Hypothalamus (tissue), 51 donors: ENCODE measurements around the gene SRRM4.

Source experiments
- DNase-seq, 51 donors: peaks; one replicate each; lab custom pipeline; 2025; lab: John Stamatoyannopoulos, UW

Gene SRRM4

DNA sequence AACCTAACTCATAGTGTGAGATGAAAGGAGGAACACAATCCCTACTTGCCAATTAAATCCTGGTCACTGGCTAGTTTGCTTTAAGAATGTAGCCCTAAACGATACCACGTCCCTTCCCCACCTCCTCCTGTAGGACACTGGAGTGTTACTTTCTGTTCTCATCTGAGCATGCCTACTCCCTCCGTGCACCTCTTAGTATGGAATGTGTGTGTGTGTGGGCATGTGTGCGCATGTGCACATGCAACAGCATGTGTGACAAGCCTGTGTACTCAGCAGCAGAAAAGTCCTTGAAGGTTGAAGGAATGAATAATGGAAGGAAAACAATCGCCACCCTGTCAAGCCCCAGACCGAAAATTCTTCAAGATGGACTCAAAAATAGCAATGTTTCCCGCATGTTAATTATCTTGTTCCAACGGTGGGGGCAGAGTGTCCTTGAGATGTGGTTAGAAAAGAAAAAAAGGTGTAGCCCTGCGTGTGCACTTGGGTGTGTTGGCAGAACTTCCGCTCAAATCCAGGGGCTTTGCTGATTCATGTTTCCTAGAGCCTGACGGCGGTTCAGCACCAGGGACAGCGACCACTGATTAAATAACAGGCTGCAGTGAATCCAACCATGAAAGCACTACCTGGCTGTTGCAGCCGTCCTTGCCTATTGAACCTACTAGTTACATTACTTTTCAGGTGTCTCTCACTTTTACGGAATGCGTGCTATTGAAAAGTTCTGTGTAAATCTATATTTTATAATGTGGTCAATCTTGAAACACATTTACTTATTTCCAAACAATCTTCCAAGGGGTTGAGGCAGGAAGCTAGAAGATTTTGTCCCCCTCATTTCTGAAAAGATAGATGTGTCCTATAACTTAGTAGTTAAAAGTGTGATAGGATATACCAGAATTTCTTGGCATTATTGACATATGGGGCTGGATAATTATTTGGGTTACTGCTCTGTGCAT is 79.8 kb downstream of the SRRM4 start:
- peak in 16 of 51 donors; percentile 2 to 44 (median 13) for DNase-seq

DNA sequence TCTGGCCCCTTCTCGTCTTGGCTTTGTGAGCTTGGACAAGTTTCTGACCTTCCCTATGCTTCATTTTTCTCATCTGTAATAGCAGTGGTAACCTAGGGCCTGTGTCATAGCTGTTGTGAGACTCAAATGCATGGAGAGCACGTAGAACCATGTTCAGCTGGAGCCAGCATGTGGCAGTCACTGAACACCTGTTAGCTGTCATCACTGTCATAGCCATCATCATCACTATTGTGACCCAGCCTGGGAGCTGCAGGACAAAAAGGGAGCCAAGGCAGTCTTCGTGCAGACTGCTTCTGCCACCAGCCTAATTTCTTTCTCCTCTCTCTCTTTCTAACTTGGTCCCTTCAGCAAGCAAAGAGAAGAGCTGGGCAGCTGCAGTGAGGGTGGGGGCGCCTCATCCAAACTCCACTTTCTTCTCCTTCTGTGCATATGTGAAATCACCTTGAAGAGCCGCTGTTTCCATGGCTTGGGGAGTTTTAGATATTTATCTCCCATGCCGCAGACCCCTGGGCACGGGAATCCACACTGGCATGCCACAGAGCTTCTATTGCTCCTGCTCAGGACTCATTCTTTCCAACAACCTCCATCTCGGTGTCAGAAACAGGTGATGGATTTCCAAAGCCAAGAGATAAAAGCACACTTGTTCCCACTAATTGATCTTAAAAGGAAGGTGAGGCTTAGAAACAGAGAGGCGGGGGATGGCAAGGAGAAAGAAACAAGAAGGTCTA is 87.0 kb downstream of the SRRM4 start:
- DNase-seq, result no peak

DNA sequence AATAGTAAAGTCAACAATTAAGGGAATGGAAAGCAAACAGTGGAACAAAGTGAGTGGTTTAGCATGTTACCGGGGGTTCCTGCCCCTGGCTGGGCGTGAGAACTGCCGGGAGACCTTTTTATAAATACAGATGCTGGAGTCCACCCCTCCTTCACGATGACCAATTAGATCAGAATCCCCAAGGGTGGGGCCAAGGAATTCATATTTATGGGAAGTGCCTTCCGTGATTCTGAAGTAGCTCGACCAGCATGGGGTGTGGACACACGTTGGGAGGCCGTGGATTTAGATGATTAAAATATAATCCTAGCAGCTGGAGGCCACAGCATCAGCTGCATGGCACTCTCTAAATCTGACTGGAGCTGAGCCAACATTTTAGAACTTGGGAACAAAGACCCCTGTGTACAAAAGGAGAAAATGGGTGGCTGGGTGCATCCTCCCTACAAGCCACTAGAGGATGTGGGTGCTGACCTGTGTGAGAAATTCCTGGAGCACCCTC is 87.9 kb downstream of the SRRM4 start:
- DNase-seq, result no peak

DNA sequence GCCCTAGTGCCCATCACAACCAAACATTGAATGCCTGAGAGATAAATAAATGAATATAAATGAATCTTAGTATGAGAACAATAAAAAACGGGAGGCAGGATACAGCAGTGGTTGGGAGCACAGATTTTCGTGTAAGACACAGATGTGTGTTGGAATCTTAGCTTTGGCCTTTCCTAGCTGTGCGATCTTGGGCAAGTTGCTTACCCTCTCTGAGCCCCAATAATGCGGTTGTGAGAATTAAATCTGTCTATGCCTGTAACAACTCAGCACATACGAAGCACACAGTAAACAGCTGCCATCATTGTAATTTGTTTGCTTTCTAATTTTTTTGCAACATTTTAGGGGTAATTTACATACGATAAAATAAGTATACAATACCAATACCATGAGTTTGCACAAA is 89.8 kb downstream of the SRRM4 start:
- no peak for DNase-seq

DNA sequence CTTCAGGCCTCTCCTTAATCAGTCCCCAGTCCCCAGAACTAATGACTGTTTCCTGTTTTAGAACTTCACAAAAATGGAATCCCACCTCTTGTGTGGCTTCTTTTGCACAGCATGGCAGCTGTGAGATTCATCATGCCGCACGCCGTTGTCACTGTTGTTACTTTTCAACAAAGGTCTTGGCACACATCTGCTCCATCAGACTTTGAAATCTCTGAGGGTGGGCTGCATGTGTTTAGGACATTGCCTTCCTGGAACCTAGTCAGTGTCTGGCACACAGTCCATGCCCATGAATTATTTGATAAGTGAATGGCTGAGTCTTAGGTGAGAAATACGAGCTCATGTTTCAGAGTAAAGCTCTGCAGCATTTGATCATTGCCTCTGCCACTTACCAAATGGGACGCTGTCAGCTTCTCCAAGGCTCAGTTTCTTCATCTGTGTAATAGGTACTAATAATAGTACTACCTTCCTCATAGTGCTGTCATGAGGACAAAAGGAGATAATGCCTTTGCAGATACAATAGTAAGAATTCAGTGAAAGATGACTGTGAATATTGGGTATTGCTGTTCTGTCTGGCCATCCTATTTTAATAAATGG is 90.4 kb downstream of the SRRM4 start:
- no peak for DNase-seq

- DNase-seq, result no peak
Observed at GRCh38 chr12:119072440-119072839, 91.1 kb downstream of the SRRM4 start.

- DNase-seq, result no peak
Observed at GRCh38 chr12:119075222-119075787, 94.0 kb downstream of the SRRM4 start.

DNA sequence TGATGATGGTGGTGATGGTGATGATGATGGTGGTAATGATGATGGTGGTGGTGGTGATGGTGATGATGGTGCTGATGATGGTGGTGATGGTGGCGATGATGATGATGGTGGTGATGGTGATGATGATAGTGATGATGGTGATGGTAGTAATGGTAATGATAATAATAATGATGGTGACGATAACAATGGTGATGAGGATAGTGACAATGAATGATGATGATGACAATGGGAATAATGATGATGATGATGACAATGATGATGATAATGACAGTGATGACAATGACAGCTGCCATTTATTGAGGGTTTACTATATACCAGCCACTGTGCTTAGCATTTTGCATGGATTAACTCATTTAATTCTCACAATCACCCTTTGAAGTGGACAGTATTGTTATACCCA is 94.6 kb downstream of the SRRM4 start:
- DNase-seq, result no peak

GRCh38 chr12:119079530-119079929 is 98.2 kb downstream of the SRRM4 start:
- no peak for DNase-seq

DNA sequence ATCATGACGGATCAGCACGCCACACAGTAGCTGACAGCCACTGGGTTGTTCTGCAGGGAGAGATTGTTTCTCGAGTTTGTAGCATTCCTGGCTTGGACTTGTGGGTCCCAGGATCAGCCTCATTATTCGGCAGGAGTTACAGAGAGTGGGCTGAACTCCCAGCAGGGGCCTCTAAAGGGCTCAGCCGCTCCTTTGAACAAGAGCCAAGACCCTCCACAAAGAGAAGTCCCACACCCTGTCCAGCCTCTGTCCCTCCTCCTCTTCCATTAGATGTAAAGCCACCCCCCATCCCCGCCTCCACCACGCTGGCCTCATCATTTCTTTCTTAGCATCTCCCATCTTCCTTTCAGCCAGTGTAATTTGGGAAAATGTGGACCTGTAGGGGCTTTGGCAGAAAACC is 100.7 kb downstream of the SRRM4 start:
- no peak for DNase-seq

DNA sequence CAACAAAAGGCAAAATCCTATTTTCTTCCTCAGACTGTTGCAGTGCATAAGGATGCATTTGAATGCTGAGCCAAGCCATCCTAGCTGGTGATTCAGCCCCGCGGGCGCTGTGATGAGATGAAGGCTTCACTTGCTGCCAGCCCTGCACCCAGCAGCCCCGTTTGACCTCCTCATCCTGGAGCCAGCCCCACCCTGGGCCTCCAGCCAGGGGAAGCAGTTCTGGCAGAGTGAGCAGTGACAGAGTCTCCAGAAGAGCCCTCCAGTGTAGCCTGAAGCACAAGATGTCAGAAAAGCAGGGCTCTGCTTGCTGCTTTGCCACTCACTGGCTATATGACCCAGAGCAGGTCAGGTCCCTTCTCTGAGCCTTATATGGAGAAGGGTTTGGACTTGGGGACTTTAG is 101.2 kb downstream of the SRRM4 start:
- DNase-seq, result peak in 19 of 51 donors; percentile 1 to 31 (median 8)

- DNase-seq, result no peak
Observed at GRCh38 chr12:119088685-119089379, 107.5 kb downstream of the SRRM4 start.

DNA sequence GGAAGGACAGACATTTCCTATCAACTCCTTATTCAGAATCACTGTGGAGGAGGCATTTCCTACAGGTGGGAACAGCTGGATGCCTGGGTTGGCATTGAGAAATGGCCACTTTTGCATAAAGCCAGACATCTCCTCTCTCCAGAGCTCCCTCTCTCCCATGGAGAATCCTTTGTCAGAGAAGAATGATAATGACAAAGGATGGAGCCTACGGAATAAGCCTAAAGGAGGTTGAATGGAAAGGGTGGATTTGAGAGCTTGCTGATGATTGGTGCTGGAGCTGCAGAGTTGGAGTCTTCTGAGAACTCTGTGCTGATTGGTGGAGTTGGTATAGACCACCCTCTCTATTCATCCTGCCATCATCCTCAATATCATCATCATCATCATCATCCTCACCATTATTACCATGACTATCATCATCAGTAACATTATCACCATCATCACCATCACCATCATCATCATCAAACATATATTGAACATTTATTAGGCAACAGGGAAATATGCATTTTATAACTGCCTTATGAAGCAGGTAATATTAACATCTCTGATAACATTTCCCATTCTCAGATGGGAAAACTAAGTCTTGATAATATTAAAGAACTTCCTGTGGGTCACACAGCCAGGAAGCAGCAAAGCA is 108.2 kb downstream of the SRRM4 start:
- no peak for DNase-seq

DNA sequence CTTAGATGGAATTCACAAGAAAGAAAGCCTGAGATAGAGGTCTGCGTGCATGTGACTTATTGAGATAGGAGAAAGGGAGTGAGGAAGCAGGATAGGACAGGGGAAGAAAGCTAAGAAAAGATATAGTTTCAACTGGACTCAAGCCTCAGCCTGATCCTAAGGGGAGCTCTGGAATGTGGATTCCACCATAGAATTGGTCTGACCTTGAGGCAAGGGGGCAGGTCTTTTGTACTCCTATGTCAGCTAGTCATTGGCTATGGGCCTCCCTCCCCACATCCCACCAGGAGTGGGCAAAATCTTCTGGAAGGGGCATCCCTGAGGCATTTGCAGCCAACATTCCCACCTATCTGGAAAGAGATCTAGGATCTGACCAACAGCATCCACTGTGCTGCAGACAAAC is 108.9 kb downstream of the SRRM4 start:
- no peak for DNase-seq

- no peak for DNase-seq
Observed at GRCh38 chr12:119090865-119091264, 109.5 kb downstream of the SRRM4 start.

DNA sequence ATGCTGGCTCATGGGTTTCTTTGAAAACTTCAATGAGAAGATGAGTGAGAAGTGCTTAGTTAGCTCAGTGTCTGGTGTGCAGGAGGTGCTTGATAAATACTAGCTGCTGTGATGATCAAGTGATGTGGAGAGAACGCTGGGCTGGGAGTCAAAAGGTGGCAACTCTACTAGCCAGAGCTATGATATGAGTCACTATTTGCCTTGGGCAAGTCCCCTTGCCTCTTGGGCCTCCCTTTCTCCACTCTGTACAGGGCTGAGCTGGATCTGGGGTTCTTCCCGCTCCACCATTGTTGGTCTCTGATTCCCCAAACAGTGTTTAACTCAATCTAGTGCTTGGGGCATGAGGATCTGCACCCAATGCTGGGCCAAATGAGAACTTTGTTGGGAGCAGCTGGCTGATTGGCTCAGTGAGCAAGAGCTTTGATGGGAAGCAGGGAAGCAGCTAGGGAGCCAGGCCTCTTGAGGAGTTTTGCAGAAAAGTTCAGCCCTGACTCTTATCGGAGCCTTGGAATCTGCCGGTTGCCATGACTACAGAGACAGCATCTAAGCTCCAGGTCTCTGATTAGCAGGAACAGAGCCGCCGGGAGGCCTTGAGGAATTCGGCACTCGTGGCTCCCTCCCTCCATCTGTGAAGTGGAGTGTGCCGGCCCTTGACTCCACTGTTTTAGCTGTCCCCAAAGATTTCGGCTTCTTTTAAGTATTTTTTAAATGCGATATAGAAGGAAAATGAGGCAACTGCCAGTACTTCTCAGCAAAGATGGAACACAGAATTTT is 115.3 kb downstream of the SRRM4 start:
- DNase-seq, result peak in 17 of 51 donors; percentile 1 to 40 (median 11)

DNA sequence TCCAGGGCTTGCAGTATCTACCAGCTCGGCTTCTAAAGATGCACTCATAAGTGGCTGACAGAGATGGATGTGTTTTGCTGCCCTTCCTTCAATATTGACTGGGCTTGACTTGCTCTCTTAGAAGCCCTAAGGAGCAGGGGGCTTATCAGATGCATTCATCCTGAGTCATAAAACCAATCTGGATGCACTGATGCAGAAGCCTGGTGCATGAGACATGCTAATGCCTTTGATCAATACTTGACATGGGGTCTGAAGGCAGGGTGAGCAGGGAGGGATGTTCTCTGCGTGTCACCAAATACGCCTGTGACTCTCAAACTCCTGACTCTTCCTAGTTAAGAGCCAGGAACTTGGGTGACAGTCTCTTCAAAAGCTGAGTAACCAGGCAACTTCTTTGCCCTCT is 119.6 kb downstream of the SRRM4 start:
- DNase-seq, result no peak

DNA sequence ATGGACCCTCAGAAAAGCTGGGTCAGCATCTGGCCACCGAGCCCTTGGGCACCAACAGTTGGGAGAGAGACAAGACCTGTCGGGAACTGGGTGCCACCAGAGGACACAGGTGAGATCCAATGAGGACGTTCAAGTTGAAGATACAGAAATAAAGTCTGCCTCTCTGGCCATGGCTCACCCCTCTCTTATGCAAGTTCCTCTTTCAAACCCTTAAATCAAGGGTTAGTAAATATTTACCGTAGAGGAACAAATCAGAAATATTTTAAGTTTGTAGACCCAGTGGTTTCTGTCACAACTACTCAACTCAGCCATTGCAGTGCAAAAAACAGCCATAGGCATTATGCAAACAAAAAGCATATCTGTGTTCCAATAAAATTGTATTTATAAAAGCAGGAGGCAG is 120.9 kb downstream of the SRRM4 start:
- no peak for DNase-seq

GRCh38 chr12:119102714-119103113 is 121.4 kb downstream of the SRRM4 start:
- DNase-seq, result no peak
